ENCODE results near the gene ERMP1.

The ERMP1 gene

DNA sequence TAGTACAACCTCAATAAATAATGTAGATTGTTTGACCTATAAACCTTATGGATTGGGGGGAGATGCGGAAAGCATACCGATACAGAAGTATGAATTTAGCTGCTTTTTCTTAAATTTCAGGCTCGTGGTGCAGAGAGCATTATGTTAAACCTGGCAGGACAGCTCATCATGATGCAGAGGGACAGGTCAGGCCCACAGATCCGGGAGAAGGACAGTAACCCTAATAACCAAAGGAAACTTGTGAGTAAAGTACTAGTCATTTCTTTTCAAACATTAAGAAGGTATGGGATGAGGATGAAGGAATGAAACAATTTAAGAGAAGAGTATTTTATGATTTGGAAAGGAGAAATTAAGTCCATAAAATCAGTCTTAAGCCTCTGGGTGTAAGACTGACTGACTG lies 70.5 kb downstream of the ERMP1 start:
- FAIRE-seq, result no peak
- TF ChIP-seq POLR2AphosphoS5 (IDR thresholded peaks at IDR 0.05; ENCODE audit: low read depth, low read length) (no peak), TAF1 (IDR thresholded peaks at IDR 0.05; ENCODE audit: borderline replicate concordance, low read depth, low read length) (no peak), POLR2A (IDR thresholded peaks at IDR 0.05; ENCODE audit: low read depth, low read length) (no peak)
- DNase-seq (ENCODE audit: insufficient read length), result no peak

DNA sequence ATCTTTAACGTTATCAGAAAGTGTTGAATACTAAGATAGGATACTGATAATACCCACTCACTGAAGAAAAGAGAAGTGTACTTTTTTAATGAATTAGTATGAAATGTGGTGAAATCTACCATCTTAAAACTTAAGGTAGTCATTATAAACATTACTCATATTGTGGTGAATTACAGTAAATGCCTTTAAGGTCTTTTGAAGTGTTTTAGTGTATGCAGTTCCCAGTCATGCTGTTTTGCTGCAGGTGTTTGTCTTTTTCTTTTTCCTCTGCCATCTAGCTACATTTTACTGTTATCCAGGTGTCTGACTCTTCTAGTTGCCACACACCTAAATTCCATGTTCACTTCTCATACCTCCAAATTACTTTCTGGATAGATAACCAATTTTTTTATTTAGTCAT lies 72.6 kb downstream of the ERMP1 start:
- no peak for FAIRE-seq
- TF ChIP-seq POLR2AphosphoS5 (IDR thresholded peaks at IDR 0.05; ENCODE audit: low read depth, low read length) (no peak), POLR2A (IDR thresholded peaks at IDR 0.05; ENCODE audit: low read depth, low read length) (no peak)
- DNase-seq (ENCODE audit: insufficient read length), result no peak

DNA sequence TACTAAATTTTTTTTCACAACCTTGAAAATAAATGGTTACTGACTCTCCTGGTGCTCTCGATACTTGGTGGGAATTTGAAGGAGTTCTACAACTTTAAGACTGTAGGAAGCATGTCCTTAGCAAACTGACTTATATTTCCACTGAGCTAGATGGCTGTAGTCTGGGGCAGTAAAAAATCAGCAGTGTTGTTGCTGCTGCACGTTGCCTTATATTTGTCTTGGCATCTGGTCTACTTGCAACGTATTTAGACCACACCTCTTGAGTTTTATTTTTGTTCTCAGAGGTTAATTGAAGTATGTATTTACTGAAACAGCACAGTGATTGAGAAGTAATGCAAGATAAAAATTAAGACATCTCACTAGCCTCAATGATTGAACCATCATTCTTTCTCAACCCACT lies 76.3 kb downstream of the ERMP1 start:
- DNase-seq (ENCODE audit: insufficient read length) (no peak), FAIRE-seq (no peak)
- TF ChIP-seq TAF1 (IDR thresholded peaks at IDR 0.05; ENCODE audit: borderline replicate concordance, low read depth, low read length), result no peak
- no peak for TF ChIP-seq POLR2AphosphoS5 (IDR thresholded peaks at IDR 0.05; ENCODE audit: low read depth, low read length)
- TF ChIP-seq POLR2A (IDR thresholded peaks at IDR 0.05; ENCODE audit: low read depth, low read length), result no peak

- DNase-seq (ENCODE audit: insufficient read length), result no peak
- no peak for FAIRE-seq
- TF ChIP-seq POLR2AphosphoS5 (IDR thresholded peaks at IDR 0.05; ENCODE audit: low read depth, low read length) (no peak), TAF1 (IDR thresholded peaks at IDR 0.05; ENCODE audit: borderline replicate concordance, low read depth, low read length) (no peak), POLR2A (IDR thresholded peaks at IDR 0.05; ENCODE audit: low read depth, low read length) (no peak)
These were observed 82.3 kb downstream of the ERMP1 start for GRCh38 chr9:5750569-5750968.

DNA sequence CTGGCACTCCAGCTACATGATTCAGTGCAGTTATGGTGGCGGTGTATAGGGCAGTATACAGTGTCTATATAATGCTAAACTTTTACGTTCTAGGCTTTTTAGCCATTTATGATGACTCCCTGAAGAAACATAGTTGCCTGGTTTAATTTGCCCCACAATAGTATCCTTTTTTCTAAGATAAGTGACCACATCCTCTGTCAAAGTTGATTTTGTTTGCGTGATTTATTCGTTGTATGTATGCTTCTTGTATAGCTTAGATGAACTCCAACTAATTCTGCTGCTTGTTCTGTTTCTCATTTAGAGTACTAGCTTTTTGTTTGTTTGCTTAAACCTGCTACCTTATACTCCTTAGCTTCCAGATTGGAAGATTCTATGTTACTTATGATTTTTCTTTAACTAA lies 83.6 kb downstream of the ERMP1 start:
- peak; percentile 14 for FAIRE-seq
- TF ChIP-seq POLR2AphosphoS5 (IDR thresholded peaks at IDR 0.05; ENCODE audit: low read depth, low read length) (no peak), POLR2A (IDR thresholded peaks at IDR 0.05; ENCODE audit: low read depth, low read length) (no peak), TAF1 (IDR thresholded peaks at IDR 0.05; ENCODE audit: borderline replicate concordance, low read depth, low read length) (no peak)
- DNase-seq (ENCODE audit: insufficient read length), result no peak

GRCh38 chr9:5748438-5748837 lies 84.5 kb downstream of the ERMP1 start:
- DNase-seq (ENCODE audit: insufficient read length), result no peak
- TF ChIP-seq POLR2A (IDR thresholded peaks at IDR 0.05; ENCODE audit: low read depth, low read length) (no peak), TAF1 (IDR thresholded peaks at IDR 0.05; ENCODE audit: borderline replicate concordance, low read depth, low read length) (no peak), POLR2AphosphoS5 (IDR thresholded peaks at IDR 0.05; ENCODE audit: low read depth, low read length) (no peak)
- no peak for FAIRE-seq

DNA sequence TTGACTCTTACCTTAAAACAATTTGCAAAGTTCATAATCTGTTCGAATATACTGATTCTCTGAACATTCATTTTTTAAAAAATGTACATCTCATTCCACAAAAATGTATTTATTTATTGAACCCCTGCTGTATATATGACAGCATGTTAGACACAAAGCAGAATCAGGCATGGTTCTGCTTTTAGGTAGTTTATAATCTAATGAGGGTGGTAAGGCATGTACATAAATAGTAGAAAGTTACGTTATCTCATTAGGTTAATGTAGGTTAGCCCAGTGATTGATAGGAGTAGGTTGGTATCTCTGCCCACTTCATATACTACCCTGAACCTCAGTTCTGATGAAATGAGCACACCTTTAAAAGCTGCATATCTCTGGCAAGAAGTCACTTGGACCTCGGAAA lies 89.8 kb downstream of the ERMP1 start:
- no peak for DNase-seq (ENCODE audit: insufficient read length)
- no peak for FAIRE-seq
- TF ChIP-seq POLR2AphosphoS5 (IDR thresholded peaks at IDR 0.05; ENCODE audit: low read depth, low read length) (no peak), TAF1 (IDR thresholded peaks at IDR 0.05; ENCODE audit: borderline replicate concordance, low read depth, low read length) (no peak), POLR2A (IDR thresholded peaks at IDR 0.05; ENCODE audit: low read depth, low read length) (no peak)

GRCh38 chr9:5736563-5737346 lies 96.2 kb downstream of the ERMP1 start:
- no peak for TF ChIP-seq POLR2AphosphoS5 (IDR thresholded peaks at IDR 0.05; ENCODE audit: low read depth, low read length)
- DNase-seq (ENCODE audit: insufficient read length) (no peak), FAIRE-seq (no peak)

- DNase-seq (ENCODE audit: insufficient read length) (no peak), FAIRE-seq (no peak)
- TF ChIP-seq POLR2AphosphoS5 (IDR thresholded peaks at IDR 0.05; ENCODE audit: low read depth, low read length) (no peak), TAF1 (IDR thresholded peaks at IDR 0.05; ENCODE audit: borderline replicate concordance, low read depth, low read length) (no peak), POLR2A (IDR thresholded peaks at IDR 0.05; ENCODE audit: low read depth, low read length) (no peak)
These were observed 97.8 kb downstream of the ERMP1 start for GRCh38 chr9:5735072-5735471.

All from GM12892 (cell line).